Posterior cingulate gyrus (tissue), 11 donors: Measurements from ENCODE around the gene SYNE1.
"Not testable (repeated sequence)": the region's sequence is repeated elsewhere in the genome, so short reads cannot be mapped to it uniquely, and the experiment has no call there.

Source experiments
- DNase-seq, 10 donors: peaks; one replicate each; pipeline versions ENCODE4 v3.0.0 to v3.0.0-alpha.2; 2020 to 2021; ENCODE audit warnings: mixed read lengths in 3 of 10
- intact Hi-C: fragments of 100-400 bp; cut with DNase I; formaldehyde crosslinking; loops from one replicate; pipeline ENCODE4 v1.15.1; 2023

Gene SYNE1

DNA sequence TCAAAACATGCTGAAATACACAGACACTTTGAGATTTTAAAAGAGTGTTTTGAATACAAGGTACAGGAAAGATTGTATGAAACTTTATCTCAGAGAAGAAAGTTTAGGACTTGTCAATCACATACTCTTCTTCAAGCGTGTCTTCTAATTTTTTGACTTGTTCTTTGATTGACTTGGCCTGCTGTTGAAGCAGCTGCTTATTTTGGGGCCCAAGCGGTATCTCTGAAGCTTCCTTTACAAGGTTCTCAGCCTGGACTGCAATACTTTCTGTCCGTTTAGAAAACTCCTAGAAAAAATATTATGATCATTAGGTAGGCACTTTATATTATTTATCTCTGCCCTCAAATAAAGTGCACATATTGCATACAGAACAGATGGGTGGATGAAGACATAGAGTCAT lies 201.3 kb downstream of the SYNE1 start:
- intact Hi-C loops, result no loop called here
- DNase-seq, result no peak

GRCh38 chr6:152432758-152433157 lies 204.4 kb downstream of the SYNE1 start:
- intact Hi-C loops, result no loop called here
- peak in 2 of 10 donors; percentile 5 to 25 for DNase-seq

DNA sequence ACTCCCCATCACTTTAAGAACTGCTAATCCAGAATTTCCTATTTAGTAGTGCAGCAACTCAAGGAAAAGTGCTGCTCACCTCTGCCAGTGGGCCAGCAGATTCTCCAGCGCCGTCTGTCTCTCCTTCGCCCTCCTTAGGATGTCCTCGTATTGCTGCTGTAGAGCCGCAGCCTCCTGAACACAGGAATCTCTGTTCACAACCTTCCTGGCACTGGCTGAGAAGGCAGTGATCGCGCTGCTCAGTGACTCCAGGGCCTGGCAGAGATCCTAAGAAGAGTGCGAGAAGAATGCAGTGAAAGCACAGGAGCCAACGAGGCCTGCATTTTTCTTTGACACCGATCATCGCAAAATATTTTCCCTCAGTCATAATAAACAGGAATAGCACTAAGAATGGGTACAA lies 209.0 kb downstream of the SYNE1 start:
- peak in 1 of 10 donors; percentile 55 for DNase-seq
- intact Hi-C loops, result no loop called here

- intact Hi-C loops, result no loop called here
- no peak for DNase-seq
Measured at GRCh38 chr6:152426276-152426675, 210.9 kb downstream of the SYNE1 start.

- no peak for DNase-seq
- intact Hi-C loops, result no loop called here
Measured at GRCh38 chr6:152423216-152424103, 213.7 kb downstream of the SYNE1 start.

GRCh38 chr6:152421496-152421895 lies 215.7 kb downstream of the SYNE1 start:
- DNase-seq, intact Hi-C loops: not testable (repeated sequence)

GRCh38 chr6:152420696-152421095 lies 216.5 kb downstream of the SYNE1 start:
- intact Hi-C loops, result no loop called here
- no peak for DNase-seq

DNA sequence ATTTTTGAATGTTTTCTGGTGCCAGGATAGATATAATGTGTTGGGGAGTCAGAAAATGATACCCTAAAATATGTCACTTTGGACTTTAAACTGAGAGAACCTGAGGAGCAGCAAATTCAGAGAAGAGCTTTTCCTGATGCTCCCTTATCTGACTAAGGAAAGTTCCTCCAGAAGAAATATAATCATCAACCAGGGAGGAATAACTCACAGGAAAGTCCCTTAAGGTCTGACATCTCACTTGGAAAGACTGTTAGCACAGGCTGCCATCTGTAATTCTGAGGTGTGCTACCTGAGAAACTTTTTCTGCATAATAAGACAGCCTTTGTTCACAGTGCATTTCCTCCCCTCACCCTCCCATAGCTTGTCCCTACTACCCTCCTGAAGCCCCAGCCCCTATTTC lies 218.6 kb downstream of the SYNE1 start:
- intact Hi-C loops, result no loop called here
- DNase-seq, result no peak

DNA sequence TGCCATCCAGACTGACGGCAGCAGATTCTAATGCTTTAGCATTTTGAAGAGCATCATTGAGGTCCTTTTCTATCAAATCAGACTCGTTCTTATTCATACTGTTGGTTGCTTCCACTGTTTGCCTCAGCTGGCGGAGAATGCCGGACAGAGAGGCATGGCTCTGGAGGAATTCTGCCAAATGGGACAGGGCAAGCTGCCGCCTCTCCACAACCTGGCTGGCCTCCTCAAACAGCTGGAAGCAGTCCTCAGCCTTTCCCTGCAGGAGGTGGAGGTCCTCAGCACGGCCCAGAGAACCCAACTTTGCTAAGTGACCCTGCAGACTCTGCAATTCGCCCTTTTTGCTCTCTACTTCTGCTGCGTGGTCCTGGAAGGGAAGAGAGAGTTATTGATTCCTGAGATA lies 220.5 kb downstream of the SYNE1 start:
- DNase-seq, result peak in 3 of 10 donors; percentile 13 to 77 (median 77)
- intact Hi-C loops, result no loop called here

DNA sequence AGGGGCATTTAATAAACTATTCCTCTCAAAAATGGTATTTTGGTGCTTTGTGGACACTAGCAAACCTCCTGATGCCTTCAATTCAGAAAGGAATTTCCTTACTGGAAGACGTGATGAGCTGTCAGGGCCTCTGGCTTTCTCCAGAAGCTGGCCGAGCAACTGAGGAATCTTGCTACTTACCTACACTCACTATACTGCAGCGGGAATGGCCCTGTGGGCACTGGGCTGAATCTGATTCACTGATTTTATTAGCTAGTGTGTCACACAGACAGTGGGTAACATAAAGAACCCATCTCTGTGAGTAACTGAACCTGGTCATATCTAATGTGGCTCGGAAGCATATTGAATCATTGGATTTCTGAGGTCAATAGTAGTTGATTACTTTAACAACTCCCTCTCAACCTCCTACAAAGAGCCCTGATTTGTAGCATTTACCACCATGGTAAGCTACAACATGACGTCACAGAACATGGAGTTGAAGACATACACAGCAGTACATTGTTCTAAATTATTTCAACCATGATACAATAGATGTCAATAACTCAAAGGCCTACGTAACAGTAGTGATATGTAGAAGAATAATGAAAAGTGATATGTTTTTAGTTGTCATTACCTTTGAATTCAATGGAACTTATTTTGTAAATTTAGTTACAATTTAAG lies 232.1 kb downstream of the SYNE1 start:
- intact Hi-C loops, result no loop called here
- DNase-seq, result no peak

- intact Hi-C loops, result no loop called here
- DNase-seq, result no peak
Measured at GRCh38 chr6:152404086-152404857, 232.9 kb downstream of the SYNE1 start.

- no peak for DNase-seq
- intact Hi-C loops, result no loop called here
Measured at GRCh38 chr6:152402791-152403190, 234.4 kb downstream of the SYNE1 start.

- intact Hi-C loops, result no loop called here
- no peak for DNase-seq
Measured at GRCh38 chr6:152401978-152402377, 235.2 kb downstream of the SYNE1 start.

- intact Hi-C loops, result no loop called here
- DNase-seq, result no peak
Measured at GRCh38 chr6:152399399-152399798, 237.8 kb downstream of the SYNE1 start.

DNA sequence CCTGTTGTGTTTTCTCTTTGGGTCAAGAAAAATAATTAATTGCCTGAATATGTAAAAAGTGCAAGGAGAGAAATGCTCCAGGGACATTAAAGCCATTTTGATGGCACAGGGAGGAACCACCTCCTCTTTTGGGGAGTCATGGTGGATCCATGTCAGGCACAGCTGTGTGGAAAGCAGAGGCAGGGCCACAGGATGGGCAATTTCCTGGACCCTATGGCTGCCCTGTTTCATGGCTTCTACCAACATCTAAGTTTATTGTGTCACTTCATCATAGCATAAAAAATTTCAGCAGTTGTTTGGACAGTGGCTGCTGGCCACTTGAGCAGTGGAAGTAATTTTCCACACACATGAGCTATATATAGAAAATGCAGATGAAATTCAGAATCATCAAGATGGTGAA lies 238.2 kb downstream of the SYNE1 start:
- intact Hi-C loops, result no loop called here
- no peak for DNase-seq

DNA sequence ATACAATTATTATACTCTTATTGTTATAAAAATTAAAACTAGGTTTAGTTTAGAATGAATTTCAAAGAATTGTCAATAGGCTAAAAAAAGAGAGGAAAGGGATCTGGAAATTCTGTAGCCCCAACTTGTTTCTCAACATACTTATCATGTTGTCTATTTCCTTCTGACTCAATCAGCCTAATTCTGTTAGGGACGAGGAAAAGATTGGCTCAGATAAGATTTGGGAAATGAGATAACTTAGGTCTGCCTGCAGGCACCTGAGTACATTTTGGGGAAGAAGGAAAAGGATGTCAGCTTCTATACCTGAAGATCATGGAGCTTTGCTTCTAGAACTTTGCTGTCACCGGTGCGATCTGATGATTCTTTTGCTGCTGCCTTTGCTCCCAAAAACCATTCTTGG lies 238.8 kb downstream of the SYNE1 start:
- DNase-seq, result no peak
- intact Hi-C loops, result no loop called here

DNA sequence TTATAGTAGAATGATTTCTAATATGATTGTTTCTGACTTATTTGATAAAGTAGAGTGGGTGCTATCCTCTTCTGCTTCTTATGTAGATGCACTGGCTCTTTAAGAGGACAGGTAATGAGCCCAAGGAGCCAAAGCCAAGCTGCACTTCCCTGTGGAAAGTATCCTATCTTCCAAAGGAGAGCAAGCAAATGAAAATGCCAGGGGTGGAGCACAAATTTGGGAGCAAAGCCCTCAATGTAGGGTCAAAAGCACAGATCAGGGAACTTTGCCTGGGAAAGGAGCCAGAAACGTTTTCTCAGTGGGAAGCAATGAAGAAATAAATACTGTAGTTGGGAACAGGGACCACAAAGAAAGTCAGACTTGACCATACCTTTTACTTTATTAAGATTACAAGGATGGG lies 242.9 kb downstream of the SYNE1 start:
- intact Hi-C loops, result no loop called here
- no peak for DNase-seq

GRCh38 chr6:152391179-152391880 lies 245.8 kb downstream of the SYNE1 start:
- intact Hi-C loops, result no loop called here

GRCh38 chr6:152387091-152387490 lies 250.1 kb downstream of the SYNE1 start:
- intact Hi-C loops, result no loop called here
- DNase-seq, result no peak

More at GRCh38 chr6:152391179-152391880, 245.8 kb downstream of the SYNE1 start:
- DNase-seq, result no peak

- intact Hi-C loops, result no loop called here
Measured at GRCh38 chr6:152386131-152386530, 251.0 kb downstream of the SYNE1 start.

More at GRCh38 chr6:152386131-152386530, 251.0 kb downstream of the SYNE1 start:
- DNase-seq, result no peak
